Neuronal stem cell (in vitro differentiated cells): ENCODE measurements around the gene MTMR3.
A peak's percentile ranks its signal among the peaks of the same experiment; 100 is the strongest.

Experiments
- DNase-seq: peaks from one replicate; pipeline ENCODE4 v3.0.0-alpha.2; 2013; ENCODE audit warnings: low spot score
- H2AFZ ChIP-seq: one replicate; pipeline ENCODE4 v1.6.1; 2013; ENCODE audit warnings: mild to moderate bottlenecking, low read length, inconsistent platforms
- H2AK5ac ChIP-seq: 2 replicates; pipeline ENCODE4 v1.6.1; 2013; ENCODE audit warnings: low read depth, mild to moderate bottlenecking, inconsistent platforms, low read length, moderate library complexity, mixed read lengths
- H2BK120ac ChIP-seq: 2 replicates; pipeline ENCODE4 v1.6.1; 2013; ENCODE audit warnings: low read depth, mild to moderate bottlenecking, inconsistent platforms, low read length, moderate library complexity, mixed read lengths
- H2BK12ac ChIP-seq: one replicate; pipeline ENCODE4 v1.6.1; 2013; ENCODE audit warnings: low read length, inconsistent platforms
- H2BK15ac ChIP-seq: 2 replicates; pipeline ENCODE4 v1.6.1; 2013; ENCODE audit warnings: mild to moderate bottlenecking, low read length, inconsistent platforms, mixed read lengths
- H2BK5ac ChIP-seq: one replicate; pipeline ENCODE4 v1.6.1; 2013; ENCODE audit warnings: inconsistent platforms, mild to moderate bottlenecking, low read length, moderate library complexity
- H3K14ac ChIP-seq: one replicate; pipeline ENCODE4 v1.6.1; 2013; ENCODE audit warnings: low read length, inconsistent platforms
- H3K18ac ChIP-seq: 2 replicates; pipeline ENCODE4 v1.6.1; 2013; ENCODE audit warnings: low read length, inconsistent platforms
- H3K23ac ChIP-seq: 2 replicates; pipeline ENCODE4 v1.6.1; 2013; ENCODE audit warnings: low read depth, mild to moderate bottlenecking, mixed read lengths, low read length, inconsistent platforms; ENCODE audit not compliant: poor library complexity
- H3K27ac ChIP-seq: replicated peaks from 3 replicates; pipeline ENCODE4 v1.5.1; 2013; ENCODE audit warnings: low read length, inconsistent platforms
- H3K27me3 ChIP-seq, 3 experiments: 2 replicates each; pipeline ENCODE4 v1.6.1; 2013; ENCODE audit warnings: low read length in 3 of 3, mild to moderate bottlenecking in 2 of 3, inconsistent platforms in 1 of 3, low read depth in 1 of 3, mixed read lengths in 1 of 3, moderate library complexity in 1 of 3; ENCODE audit not compliant: control insufficient read depth in 3 of 3, insufficient read depth in 3 of 3
- H3K36me3 ChIP-seq, 2 donors: replicated peaks in 1 of 2; 2 replicates each; pipeline ENCODE4 v1.6.1; 2013; ENCODE audit warnings: low read length in 2 of 2; ENCODE audit not compliant: control insufficient read depth in 2 of 2, insufficient read depth in 2 of 2
- H3K4ac ChIP-seq: 2 replicates; pipeline ENCODE4 v1.6.1; 2013; ENCODE audit warnings: inconsistent platforms, mild to moderate bottlenecking, low read length, moderate library complexity
- H3K4me1 ChIP-seq, 2 donors: 1 replicate in 1 of 2; 2 replicates in 1 of 2; pipeline ENCODE4 v1.6.1; 2013; ENCODE audit warnings: low read length in 2 of 2, low read depth in 1 of 2; ENCODE audit not compliant: control insufficient read depth in 2 of 2, insufficient read depth in 1 of 2
- H3K4me2 ChIP-seq: one replicate; pipeline ENCODE4 v1.6.1; 2013; ENCODE audit warnings: mild to moderate bottlenecking, low read length, inconsistent platforms; ENCODE audit not compliant: insufficient read depth, poor library complexity, severe bottlenecking
- H3K4me3 ChIP-seq, 2 donors: 2 replicates each; pipeline ENCODE4 v1.5.1; 2013; ENCODE audit warnings: low read length in 2 of 2, mild to moderate bottlenecking in 2 of 2, inconsistent platforms in 1 of 2, moderate library complexity in 1 of 2
- H3K79me1 ChIP-seq: one replicate; pipeline ENCODE4 v1.6.1; 2013; ENCODE audit warnings: low read depth, mild to moderate bottlenecking, inconsistent platforms, low read length, moderate library complexity
- H3K9ac ChIP-seq: one replicate; pipeline ENCODE4 v1.6.1; 2013; ENCODE audit warnings: mild to moderate bottlenecking, low read depth, low read length, inconsistent platforms; ENCODE audit not compliant: poor library complexity
- H3K9me3 ChIP-seq, 2 donors: replicated peaks in 1 of 2; 2 replicates each; pipeline versions ENCODE3 to v1.6.1; 2013; ENCODE audit warnings: low read length in 2 of 2, mild to moderate bottlenecking in 2 of 2, inconsistent platforms in 1 of 2, low read depth in 1 of 2, mixed read lengths in 1 of 2, moderate library complexity in 1 of 2; ENCODE audit not compliant: control insufficient read depth in 2 of 2, insufficient read depth in 1 of 2
- H4K8ac ChIP-seq: one replicate; pipeline ENCODE4 v1.6.1; 2013; ENCODE audit warnings: low read depth, mild to moderate bottlenecking, inconsistent platforms, low read length, moderate library complexity
- H4K91ac ChIP-seq: one replicate; pipeline ENCODE4 v1.6.1; 2013; ENCODE audit warnings: low read length, low read depth, mild to moderate bottlenecking, inconsistent platforms; ENCODE audit not compliant: poor library complexity
- WGBS, 2 donors: extraction: QIAGEN DNeasy Blood & Tissue Kit; methylation state at CpG; one replicate each; pipeline ENCODE4 v1.1.7; 2013; ENCODE audit warnings: missing lambda C conversion rate in 2 of 2, mixed read lengths in 1 of 2; ENCODE audit not compliant: insufficient read length in 2 of 2, insufficient replicate concordance in 1 of 2; ENCODE audit errors: extremely low coverage in 2 of 2; 5-methylcytosine and 5-hydroxymethylcytosine counted together

The MTMR3 gene

DNA sequence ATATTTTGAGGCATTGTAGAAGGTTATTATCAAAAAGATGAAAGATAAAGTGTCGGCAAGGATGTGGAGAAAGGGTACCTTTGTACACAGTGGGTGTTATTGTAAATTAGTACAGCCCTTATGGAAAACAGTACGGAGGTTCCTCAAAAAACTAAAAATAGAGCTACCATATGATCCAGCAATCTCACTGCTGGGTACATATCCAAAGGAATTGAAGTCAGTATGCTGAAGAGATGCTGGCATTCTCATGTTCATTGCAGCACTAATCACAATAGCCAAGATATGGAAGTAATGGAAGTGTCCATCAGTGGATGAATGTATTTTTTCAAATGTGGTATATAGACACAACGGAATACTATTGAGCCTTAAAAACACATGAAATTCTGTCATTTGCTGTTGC is 15.1 kb upstream of the MTMR3 start:
- H4K91ac ChIP-seq = no peak overlapping the region
- peaks cover 0 to 10% (median 0%) of the 10 kb centered on the region in 3 experiments for H3K27me3 ChIP-seq
- no peaks in the 10 kb centered on the region for H3K79me1 ChIP-seq
- no peak overlapping the region for H3K27ac ChIP-seq
- H3K36me3 ChIP-seq = no peaks in the 10 kb centered on the region
- no peak overlapping the region for H3K4ac ChIP-seq
- no peak overlapping the region for H3K14ac ChIP-seq
- H3K4me2 ChIP-seq = no peak overlapping the region
- no peak overlapping the region for H3K4me3 ChIP-seq
- H2BK15ac ChIP-seq = no peak overlapping the region
- H4K8ac ChIP-seq = no peak overlapping the region
- no peak overlapping the region for H3K23ac ChIP-seq
- no peaks in the 10 kb centered on the region for H3K9me3 ChIP-seq
- WGBS, 2 donors = no CpG with 5 or more reads among the region's 3 CpGs
- no peak overlapping the region for H2BK12ac ChIP-seq
- no peak for DNase-seq
- H2BK120ac ChIP-seq = no peak overlapping the region
- no peak overlapping the region for H3K9ac ChIP-seq
- no peak overlapping the region for H2BK5ac ChIP-seq
- peaks cover 3 to 5% of the 10 kb centered on the region in 2 donors for H3K4me1 ChIP-seq
- no peak overlapping the region for H2AFZ ChIP-seq
- no peak overlapping the region for H3K18ac ChIP-seq
- no peak overlapping the region for H2AK5ac ChIP-seq

DNA sequence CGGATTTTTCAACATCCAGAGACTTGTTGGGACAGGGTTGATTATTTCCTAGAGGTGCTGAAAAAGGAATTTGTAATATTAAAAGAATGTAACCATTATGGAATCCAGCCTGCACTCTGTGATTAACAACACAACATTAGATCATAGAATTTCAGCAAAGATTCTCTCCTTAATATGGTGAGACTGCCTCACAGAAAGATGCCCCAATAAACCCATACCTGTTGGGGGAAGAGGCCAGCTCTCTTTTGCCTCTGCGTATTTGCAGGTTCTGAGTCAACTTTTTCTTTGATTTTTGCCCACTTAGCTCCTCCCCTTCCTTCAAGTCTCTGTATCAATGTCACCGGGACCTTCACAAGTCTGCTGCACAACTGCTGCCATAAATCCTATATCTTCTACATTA is 12.4 kb upstream of the MTMR3 start:
- Histone ChIP-seq H4K8ac (no peak overlapping the region), H3K14ac (no peak overlapping the region), H3K23ac (no peak overlapping the region), H3K9ac (no peak overlapping the region), H3K18ac (no peak overlapping the region), H2BK15ac (no peak overlapping the region), H3K4me3 (no peak overlapping the region), H3K27me3 (peaks cover 0 to 25% (median 0%) of the 10 kb centered on the region in 3 experiments), H2BK120ac (no peak overlapping the region), H2BK12ac (no peak overlapping the region), H2AK5ac (no peak overlapping the region), H2AFZ (no peak overlapping the region), H3K27ac (no peak overlapping the region), H2BK5ac (no peak overlapping the region), H3K4me1 (peaks cover 3 to 5% of the 10 kb centered on the region in 2 donors), H4K91ac (no peak overlapping the region), H3K4ac (no peak overlapping the region), H3K36me3 (no peaks in the 10 kb centered on the region), H3K79me1 (no peaks in the 10 kb centered on the region), H3K9me3 (no peaks in the 10 kb centered on the region), H3K4me2 (no peak overlapping the region)
- no CpG with 5 or more reads among the region's 3 CpGs for WGBS, 2 donors
- DNase-seq = no peak

DNA sequence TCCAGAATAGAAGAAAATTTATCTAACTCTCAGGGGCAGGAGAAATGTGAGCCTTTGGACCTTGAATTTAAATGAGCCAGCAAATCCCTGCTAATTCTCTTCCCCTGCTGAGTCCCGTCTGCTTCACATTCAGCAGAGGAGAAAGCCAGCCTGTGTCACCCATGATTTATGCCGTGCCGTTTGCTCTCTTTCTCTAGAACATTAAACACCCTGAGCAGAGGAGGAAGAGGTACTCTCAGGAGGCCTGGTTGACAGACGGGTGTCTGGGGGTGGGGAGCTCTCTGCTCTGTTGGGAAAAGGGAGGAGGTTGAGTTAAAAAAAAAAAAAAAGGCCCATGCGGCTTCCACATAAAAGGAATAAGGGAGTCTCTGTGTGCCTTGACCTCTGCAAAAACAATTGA is 11.3 kb upstream of the MTMR3 start:
- peaks cover 0 to 25% (median 0%) of the 10 kb centered on the region in 3 experiments for H3K27me3 ChIP-seq
- H3K9ac ChIP-seq = no peak overlapping the region
- H3K4me2 ChIP-seq = no peak overlapping the region
- H3K14ac ChIP-seq = no peak overlapping the region
- no peak overlapping the region for H3K27ac ChIP-seq
- WGBS, 2 donors = no CpG with 5 or more reads among the region's 5 CpGs
- no peak overlapping the region for H3K23ac ChIP-seq
- peak overlapping the region; percentile 82 for H2AFZ ChIP-seq
- H2BK5ac ChIP-seq = peak overlapping the region; percentile 43
- H3K9me3 ChIP-seq = no peaks in the 10 kb centered on the region
- H3K4ac ChIP-seq = no peak overlapping the region
- no peak overlapping the region for H2AK5ac ChIP-seq
- H2BK15ac ChIP-seq = no peak overlapping the region
- no peak overlapping the region for H2BK12ac ChIP-seq
- H3K18ac ChIP-seq = no peak overlapping the region
- H3K4me3 ChIP-seq = no peak overlapping the region
- peaks cover 3 to 5% of the 10 kb centered on the region in 2 donors for H3K4me1 ChIP-seq
- no peaks in the 10 kb centered on the region for H3K36me3 ChIP-seq
- no peak overlapping the region for H4K91ac ChIP-seq
- H2BK120ac ChIP-seq = no peak overlapping the region
- DNase-seq = no peak
- no peaks in the 10 kb centered on the region for H3K79me1 ChIP-seq
- H4K8ac ChIP-seq = no peak overlapping the region

DNA sequence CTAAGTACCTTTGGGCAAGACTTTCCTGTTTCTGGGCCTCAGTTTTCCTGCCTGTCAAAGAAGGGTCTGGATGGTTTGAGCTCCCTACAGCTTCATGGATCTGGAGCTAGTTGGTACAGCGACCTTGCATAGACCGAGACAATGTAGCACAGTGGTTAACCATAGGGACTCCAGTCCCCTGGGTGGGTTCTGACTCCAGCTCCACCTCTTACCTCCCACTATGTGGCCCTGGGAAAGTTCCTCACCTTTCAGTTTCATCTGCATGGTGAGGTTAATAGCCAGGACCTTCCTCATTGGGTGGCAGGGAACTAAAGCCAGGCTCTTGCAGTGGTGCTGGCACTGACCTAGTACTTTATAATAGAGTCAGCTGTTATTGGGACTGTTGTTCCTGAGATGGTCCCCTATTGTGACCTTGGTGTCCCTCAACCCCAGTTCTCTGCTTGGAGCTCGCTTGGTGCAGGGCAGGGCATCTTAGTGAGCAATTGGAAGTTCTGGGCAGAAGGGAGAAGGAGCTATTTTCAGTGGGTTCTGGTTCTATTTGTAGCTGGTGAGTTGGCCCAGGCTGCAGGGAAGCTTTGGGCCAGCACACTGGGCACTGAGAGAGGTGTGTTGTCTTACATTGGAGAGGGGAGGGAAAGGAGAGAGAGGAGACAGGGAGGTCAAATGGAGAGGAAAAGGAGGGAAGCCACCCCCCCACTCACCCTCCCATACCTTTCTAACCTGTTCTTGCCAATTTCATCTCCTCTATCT is 10.7 kb upstream of the MTMR3 start:
- Histone ChIP-seq H3K4me3 (no peak overlapping the region), H3K18ac (peak overlapping the region; percentile 69), H2BK120ac (no peak overlapping the region), H4K91ac (no peak overlapping the region), H3K36me3 (no peaks in the 10 kb centered on the region), H2BK12ac (no peak overlapping the region), H3K9me3 (no peaks in the 10 kb centered on the region), H2BK5ac (peak overlapping the region; percentile 43), H3K27ac (no peak overlapping the region), H3K27me3 (peaks cover 0 to 25% (median 0%) of the 10 kb centered on the region in 3 experiments), H2AFZ (peak overlapping the region; percentile 82), H3K79me1 (no peaks in the 10 kb centered on the region), H3K23ac (no peak overlapping the region), H4K8ac (no peak overlapping the region), H2BK15ac (no peak overlapping the region), H3K14ac (no peak overlapping the region), H3K4ac (no peak overlapping the region), H3K4me1 (peaks cover 3 to 5% of the 10 kb centered on the region in 2 donors), H3K4me2 (no peak overlapping the region), H3K9ac (no peak overlapping the region), H2AK5ac (no peak overlapping the region)
- WGBS, 2 donors = no CpG with 5 or more reads among the region's 3 CpGs
- DNase-seq = no peak
